DOHH2 (cell line): Measurements from ENCODE around the gene ANGPT4.

Experiments
- CTCF ChIP-seq: fragments of 200-600 bp; sonication (generic); IDR thresholded peaks from one replicate; pipeline ENCODE4 v1.5.1; 2014; ENCODE audit warnings: antibody characterized with exemption, mild to moderate bottlenecking, low read depth, low read length; ENCODE audit not compliant: poor library complexity, severe bottlenecking
- EZH2phosphoT487 ChIP-seq: fragments of 200-600 bp; sonication (generic); IDR thresholded peaks from 2 replicates; pipeline ENCODE4 v1.6.1; 2017; ENCODE audit warnings: borderline replicate concordance, mild to moderate bottlenecking, antibody characterized with exemption, low read length, moderate library complexity, mixed read lengths

DNA sequence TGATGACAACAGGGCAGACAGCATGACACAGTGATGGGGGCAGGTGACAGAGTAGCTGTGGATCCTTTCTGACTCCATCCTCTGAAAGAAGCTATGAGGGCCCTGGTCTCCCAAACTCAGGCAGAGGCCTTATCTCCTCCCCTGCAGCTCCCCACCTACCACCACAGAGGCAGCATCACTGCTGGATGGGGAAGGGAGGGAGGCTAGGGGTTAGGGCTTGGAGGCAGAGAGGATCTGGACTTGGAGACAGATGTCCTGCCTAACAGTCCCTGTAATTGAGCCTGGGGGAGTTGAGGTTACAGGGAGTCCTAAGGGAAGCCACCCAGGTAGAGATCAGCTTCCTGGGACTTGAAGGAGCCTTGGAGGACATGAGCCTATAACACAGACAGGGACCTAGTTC lies 44.7 kb downstream of the ANGPT4 start:
- TF ChIP-seq CTCF (no peak), EZH2phosphoT487 (no peak)
